ENCODE data around the gene CTTN. TPM values are rescaled to one million over a fixed set of nuclear protein-coding genes. Genes with fewer than 3 reads are reported as not detected.

CTTN gene
- total and polyA plus RNA-seq, 9 of the 15 experiments (the other 6 are each of a cell fraction or from before 2014, with no cell fraction given): 9.9 to 158 (median 99.7) TPM

GRCh38 chr11:70411713-70412452 lies 13.6 kb downstream of the CTTN start (continued):
- TF ChIP-seq HDAC3 (IDR thresholded peaks at IDR 0.05; ENCODE audit: borderline replicate concordance, partially characterized antibody): no peak
- TF ChIP-seq, protein P1, sequence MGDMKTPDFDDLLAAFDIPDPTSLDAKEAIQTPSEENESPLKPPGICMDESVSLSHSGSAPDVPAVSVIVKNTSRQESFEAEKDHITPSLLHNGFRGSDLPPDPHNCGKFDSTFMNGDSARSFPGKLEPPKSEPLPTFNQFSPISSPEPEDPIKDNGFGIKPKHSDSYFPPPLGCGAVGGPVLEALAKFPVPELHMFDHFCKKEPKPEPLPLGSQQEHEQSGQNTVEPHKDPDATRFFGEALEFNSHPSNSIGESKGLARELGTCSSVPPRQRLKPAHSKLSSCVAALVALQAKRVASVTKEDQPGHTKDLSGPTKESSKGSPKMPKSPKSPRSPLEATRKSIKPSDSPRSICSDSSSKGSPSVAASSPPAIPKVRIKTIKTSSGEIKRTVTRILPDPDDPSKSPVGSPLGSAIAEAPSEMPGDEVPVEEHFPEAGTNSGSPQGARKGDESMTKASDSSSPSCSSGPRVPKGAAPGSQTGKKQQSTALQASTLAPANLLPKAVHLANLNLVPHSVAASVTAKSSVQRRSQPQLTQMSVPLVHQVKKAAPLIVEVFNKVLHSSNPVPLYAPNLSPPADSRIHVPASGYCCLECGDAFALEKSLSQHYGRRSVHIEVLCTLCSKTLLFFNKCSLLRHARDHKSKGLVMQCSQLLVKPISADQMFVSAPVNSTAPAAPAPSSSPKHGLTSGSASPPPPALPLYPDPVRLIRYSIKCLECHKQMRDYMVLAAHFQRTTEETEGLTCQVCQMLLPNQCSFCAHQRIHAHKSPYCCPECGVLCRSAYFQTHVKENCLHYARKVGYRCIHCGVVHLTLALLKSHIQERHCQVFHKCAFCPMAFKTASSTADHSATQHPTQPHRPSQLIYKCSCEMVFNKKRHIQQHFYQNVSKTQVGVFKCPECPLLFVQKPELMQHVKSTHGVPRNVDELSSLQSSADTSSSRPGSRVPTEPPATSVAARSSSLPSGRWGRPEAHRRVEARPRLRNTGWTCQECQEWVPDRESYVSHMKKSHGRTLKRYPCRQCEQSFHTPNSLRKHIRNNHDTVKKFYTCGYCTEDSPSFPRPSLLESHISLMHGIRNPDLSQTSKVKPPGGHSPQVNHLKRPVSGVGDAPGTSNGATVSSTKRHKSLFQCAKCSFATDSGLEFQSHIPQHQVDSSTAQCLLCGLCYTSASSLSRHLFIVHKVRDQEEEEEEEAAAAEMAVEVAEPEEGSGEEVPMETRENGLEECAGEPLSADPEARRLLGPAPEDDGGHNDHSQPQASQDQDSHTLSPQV (IDR thresholded peaks at IDR 0.05): no peak
- no peak for TF ChIP-seq U2AF2 (optimal IDR thresholded peaks at IDR 0.05; ENCODE audit: low read depth, low read length)
- TF ChIP-seq ZNF121 (CRISPR knock-in tag; conservative IDR thresholded peaks at IDR 0.05): peak; percentile 62
- no peak for TF ChIP-seq CTBP1 (IDR thresholded peaks at IDR 0.05; ENCODE audit: borderline replicate concordance)
- no peak for TF ChIP-seq NR3C1 (CRISPR knock-in tag; IDR thresholded peaks at IDR 0.05)
- TF ChIP-seq ZNF740 (CRISPR knock-in tag; IDR thresholded peaks at IDR 0.05): 0 out of 2 replicates have a peak, but pooled peaks have one; percentile 35
- no peak for TF ChIP-seq ZNF740 (tag; IDR thresholded peaks at IDR 0.05)

Data from K562 (cell line).